HG02885 (cell line): ENCODE results near the gene MRPL16.
"Not testable (repeated sequence)": the region's sequence is repeated elsewhere in the genome, so short reads cannot be mapped to it uniquely, and the experiment has no call there.

Experiments used
- ATAC-seq: cut with Tn5 transposase; IDR thresholded peaks from one replicate; pipeline ENCODE4 v1.9.1; 2021; ENCODE audit warnings: mild to moderate bottlenecking; ENCODE audit not compliant: unreplicated experiment, poor library complexity

The MRPL16 gene

GRCh38 chr11:59813364-59813763, 2.8 kb upstream of the MRPL16 start:
- ATAC-seq: no peak

- ATAC-seq: no peak
Observed at GRCh38 chr11:59812220-59812619, 1.6 kb upstream of the MRPL16 start.

DNA sequence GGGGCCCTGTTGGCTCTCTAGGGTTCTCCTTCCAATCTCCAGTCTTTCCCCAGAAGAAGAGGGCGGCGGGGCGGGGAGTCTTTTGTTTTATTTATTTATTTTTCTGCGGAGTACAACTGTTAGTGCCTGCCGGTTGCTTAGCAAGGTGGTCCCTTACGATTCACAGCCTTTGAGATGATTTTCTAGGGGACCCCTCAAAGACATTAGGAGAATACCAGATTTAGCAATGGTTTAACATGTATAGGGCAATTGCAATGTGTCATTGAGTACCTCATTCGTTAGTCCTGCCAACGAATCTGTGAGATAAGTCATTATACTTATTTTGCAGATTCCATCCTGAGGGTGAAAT, 307 bp upstream of the MRPL16 start:
- no peak for ATAC-seq

DNA sequence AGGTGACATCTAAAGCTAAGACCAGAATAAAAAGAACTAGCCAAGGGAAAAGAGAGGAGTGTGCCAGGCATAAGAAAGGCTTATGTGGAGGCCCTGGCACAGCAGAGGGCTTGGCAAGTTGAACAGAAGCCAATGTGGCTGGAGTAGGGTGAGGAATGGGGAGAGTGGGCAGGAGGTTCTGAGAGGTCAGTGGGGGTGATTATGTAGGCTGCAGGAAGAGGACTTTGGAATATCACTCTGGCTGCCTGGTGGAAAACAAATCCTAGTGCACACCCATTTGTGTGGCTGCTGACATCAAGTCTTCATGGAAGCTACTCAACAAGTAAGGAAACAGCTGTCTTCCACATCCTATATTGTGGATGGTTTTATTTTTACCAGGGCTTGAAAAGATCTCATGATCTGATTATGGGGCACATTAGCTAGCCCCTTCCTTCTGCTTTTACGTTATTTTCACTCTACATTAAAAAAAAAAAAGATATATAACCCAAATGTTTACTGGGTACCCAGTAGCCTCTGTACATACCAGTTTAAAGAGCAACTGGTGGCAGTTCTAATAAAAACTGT, 3.4 kb downstream of the MRPL16 start:
- ATAC-seq: no peak

DNA sequence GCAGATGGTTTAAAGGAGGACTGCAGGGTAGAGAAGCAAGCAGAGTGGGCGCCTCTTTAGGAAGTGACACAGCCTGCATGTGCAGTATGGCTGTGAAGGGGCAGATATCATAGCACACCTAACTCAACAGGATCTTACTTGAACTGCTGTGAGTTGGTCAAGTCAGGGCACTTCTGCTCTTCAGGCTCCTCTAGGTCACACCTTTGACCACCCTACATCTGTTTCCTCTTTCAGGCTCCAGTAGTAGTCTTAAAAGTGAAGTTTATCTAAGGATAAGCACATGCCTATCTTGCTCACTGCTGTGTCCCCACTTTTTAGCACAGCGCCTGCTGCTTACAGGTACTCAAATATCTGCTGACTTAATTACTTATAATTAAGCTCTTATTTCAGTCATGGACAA, 6.5 kb downstream of the MRPL16 start:
- ATAC-seq: no peak

DNA sequence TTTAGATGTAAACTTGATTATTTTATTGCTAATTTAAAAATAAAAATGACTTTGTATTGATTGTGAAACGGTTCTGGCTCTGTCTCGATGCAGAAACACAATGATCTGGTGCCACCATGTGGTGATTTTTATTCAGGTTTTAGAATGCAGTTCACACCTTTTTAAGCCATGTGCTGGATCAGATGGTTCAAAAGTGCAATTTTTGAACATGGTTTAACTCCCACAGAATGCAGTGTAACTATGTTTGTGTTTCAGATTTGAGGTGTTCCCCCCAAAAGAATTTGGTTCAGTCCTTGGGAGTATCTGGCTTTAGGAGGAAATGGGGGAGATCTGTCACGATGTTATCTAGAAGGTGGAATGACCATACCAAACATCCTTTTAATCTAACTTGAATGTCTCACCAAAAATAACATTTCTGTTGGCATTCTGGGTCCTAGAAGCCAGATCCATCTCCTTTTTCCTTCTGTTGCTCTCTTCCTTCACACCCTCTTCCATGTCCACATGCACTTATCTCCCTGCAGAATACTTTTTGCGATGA, 7.9 kb downstream of the MRPL16 start:
- ATAC-seq: peak; percentile 72

- ATAC-seq: peak; percentile 19
Observed at GRCh38 chr11:59801981-59802638, 8.5 kb downstream of the MRPL16 start.

GRCh38 chr11:59801160-59801706, 9.3 kb downstream of the MRPL16 start:
- no peak for ATAC-seq

DNA sequence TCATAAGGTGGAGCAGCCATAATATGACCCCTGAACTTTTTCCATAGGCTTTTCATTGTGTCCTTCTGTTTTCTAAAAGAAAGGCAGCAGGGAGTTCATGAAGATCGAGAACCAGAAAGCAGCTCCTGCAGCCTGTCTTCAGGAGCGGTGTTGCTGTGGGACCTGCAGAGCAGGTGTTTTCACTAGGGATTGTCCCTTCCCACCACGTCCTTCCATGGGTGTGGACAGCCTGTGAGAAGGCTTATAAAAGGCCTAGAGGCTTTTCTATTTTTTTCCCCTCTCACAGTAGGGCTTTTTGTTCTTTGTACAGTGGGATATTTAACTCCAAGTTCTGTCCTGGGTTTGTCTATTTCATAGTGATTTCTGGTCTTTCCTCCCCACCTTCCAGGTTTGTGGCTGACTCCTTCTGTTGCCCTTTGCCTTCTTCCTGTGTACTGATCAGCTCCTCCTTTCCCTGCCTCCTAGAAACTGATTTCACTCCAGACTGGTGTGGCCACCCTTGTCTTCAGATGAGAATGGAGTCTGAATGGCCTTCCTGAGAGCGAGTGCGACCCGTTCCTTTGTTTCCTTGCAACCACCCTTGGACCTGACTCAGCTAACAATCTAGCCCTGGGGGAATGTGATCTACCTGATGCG, 10.1 kb downstream of the MRPL16 start:
- ATAC-seq: no peak

DNA sequence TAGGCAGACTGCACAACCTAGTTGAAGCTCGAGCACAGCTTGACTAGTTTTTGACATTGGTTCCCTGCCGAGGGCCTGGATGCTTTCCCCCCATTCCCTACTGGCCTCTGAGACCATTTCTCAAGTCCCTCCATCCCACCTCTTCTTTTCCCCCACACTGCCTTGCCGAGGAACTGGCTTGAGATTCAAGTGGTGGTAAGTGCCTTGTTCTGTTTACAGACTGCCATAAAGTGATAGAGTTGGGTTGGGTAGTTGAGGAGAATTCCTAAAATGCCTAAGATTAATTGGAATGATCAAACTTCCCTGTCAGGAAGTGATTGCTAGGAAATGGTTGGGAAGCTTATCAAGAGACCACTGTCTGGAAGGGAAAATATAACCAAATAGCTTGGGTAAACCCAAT, 16.2 kb downstream of the MRPL16 start:
- no peak for ATAC-seq

GRCh38 chr11:59792507-59792906, 18.1 kb downstream of the MRPL16 start:
- ATAC-seq: no peak

- ATAC-seq: no peak
Observed at GRCh38 chr11:59791639-59792038, 18.9 kb downstream of the MRPL16 start.

- no peak for ATAC-seq
Observed at GRCh38 chr11:59787816-59788215, 22.8 kb downstream of the MRPL16 start.

GRCh38 chr11:59787255-59787588, 23.4 kb downstream of the MRPL16 start:
- no peak for ATAC-seq

DNA sequence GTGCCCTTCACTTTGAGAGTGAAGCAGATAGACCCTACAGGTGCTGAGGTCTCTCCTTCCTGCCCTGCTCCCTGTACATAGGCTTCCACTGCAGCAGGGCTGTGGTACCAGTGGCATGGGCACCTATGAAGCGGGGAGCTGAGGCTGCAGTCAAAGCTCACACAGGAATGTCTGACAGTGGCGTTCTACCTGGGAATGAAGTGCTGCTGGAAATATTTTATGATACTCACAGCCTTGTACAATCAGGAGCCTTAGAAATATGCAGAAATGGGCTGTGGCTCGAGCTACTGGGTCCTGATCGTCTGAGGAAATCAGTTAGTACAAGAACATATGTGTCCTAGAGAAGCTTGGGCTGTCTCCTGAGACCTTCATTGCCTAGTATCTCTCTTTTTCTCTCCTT, 24.8 kb downstream of the MRPL16 start:
- ATAC-seq: no peak

- ATAC-seq: not testable (repeated sequence)
Observed at GRCh38 chr11:59784441-59784840, 26.1 kb downstream of the MRPL16 start.

GRCh38 chr11:59783632-59784090, 26.9 kb downstream of the MRPL16 start:
- no peak for ATAC-seq

GRCh38 chr11:59782080-59782479, 28.5 kb downstream of the MRPL16 start:
- no peak for ATAC-seq

GRCh38 chr11:59779487-59779886, 31.1 kb downstream of the MRPL16 start:
- no peak for ATAC-seq

- ATAC-seq: no peak
Observed at GRCh38 chr11:59778122-59778521, 32.5 kb downstream of the MRPL16 start.

DNA sequence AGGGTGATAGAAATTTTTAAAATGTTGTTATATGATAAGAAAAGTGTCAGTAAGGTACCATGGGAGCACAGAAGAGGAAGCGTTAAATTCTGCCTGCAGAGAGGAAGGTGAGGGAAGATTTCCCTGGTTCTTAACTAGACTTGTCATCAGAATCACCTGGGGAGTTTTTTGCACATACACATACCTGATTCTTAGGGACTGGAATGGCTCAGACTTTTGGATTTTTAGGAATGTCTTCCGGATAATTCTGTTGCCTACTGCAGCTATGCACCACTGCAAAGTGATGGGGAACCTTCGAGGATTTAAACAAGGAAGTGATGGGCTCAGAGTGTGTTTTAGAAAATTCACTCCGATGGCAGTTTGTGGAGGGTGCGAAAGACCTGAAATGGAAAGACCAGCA, 33.5 kb downstream of the MRPL16 start:
- ATAC-seq: no peak
